ENCODE results near the gene LHFPL2.

DNA sequence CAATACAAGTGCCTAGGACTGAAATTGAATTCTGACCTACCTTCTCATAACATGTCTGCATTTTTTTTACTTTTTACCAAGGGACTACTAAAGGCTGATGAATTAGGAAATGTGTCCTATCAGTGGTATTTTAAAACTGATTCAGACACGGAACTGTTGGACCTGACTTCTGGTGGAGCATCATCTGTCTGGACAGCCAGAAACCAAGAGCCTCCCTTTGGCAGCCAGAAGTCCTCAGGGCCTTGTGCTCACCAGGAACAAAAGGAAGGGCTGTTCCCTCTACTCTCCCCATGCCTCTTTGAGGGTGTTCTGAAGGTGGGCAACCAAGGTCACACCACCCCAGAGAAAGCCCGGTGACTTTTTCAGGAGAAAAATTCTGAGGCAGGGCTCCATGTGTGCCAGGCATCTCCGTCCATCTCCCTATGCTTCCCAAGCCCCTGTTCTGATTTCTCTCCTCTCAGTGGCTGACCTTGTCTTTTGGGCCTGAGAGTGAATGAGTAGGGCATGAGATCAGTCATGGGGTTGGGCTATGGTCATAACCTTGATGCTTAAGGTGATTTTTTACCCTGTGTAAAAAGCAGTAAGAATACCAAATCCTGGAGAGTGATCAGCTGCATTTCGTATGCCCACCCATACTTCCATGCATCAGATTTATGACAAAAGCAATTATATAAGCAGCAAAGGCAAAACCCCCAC is 144.5 kb downstream of the LHFPL2 start:
- TF ChIP-seq, protein P1, sequence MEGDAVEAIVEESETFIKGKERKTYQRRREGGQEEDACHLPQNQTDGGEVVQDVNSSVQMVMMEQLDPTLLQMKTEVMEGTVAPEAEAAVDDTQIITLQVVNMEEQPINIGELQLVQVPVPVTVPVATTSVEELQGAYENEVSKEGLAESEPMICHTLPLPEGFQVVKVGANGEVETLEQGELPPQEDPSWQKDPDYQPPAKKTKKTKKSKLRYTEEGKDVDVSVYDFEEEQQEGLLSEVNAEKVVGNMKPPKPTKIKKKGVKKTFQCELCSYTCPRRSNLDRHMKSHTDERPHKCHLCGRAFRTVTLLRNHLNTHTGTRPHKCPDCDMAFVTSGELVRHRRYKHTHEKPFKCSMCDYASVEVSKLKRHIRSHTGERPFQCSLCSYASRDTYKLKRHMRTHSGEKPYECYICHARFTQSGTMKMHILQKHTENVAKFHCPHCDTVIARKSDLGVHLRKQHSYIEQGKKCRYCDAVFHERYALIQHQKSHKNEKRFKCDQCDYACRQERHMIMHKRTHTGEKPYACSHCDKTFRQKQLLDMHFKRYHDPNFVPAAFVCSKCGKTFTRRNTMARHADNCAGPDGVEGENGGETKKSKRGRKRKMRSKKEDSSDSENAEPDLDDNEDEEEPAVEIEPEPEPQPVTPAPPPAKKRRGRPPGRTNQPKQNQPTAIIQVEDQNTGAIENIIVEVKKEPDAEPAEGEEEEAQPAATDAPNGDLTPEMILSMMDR (IDR thresholded peaks at IDR 0.05): no peak
- no peak for TF ChIP-seq EZH2 (IDR thresholded peaks at IDR 0.05; ENCODE audit: borderline replicate concordance, insufficient read depth, low read depth, low read length, poor library complexity, severe bottlenecking)
